GM10266 (cell line): Measurements from ENCODE around the gene LAMC3.

Source experiments
- DNase-seq: peaks from one replicate; pipeline ENCODE4 v3.0.0; 2012; ENCODE audit errors: extremely low spot score
- TF ChIP-seq, protein P1 (sequence below): IDR thresholded peaks from 2 replicates; pipeline ENCODE4 v1.5.1; 2012; ENCODE audit warnings: mild to moderate bottlenecking, low read depth; ENCODE audit not compliant: control insufficient read depth, insufficient read depth; ENCODE audit errors: missing control alignments

The LAMC3 gene

DNA sequence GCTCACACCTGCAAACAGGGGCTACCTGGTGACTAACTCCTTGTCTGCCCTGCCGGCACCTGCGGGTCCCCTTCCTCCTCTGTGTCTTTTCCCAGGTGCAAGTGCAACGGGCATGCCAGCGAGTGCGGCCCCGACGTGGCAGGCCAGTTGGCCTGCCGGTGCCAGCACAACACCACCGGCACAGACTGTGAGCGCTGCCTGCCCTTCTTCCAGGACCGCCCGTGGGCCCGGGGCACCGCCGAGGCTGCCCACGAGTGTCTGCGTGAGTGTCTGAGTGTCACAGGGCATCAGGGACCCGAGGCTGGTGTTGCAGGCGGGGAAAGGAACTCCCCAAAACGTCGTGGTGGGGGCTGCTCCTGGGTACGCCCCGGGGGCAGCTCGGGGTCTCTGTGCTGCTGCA is 27.1 kb downstream of the LAMC3 start:
- no peak for DNase-seq
- TF ChIP-seq, protein P1, sequence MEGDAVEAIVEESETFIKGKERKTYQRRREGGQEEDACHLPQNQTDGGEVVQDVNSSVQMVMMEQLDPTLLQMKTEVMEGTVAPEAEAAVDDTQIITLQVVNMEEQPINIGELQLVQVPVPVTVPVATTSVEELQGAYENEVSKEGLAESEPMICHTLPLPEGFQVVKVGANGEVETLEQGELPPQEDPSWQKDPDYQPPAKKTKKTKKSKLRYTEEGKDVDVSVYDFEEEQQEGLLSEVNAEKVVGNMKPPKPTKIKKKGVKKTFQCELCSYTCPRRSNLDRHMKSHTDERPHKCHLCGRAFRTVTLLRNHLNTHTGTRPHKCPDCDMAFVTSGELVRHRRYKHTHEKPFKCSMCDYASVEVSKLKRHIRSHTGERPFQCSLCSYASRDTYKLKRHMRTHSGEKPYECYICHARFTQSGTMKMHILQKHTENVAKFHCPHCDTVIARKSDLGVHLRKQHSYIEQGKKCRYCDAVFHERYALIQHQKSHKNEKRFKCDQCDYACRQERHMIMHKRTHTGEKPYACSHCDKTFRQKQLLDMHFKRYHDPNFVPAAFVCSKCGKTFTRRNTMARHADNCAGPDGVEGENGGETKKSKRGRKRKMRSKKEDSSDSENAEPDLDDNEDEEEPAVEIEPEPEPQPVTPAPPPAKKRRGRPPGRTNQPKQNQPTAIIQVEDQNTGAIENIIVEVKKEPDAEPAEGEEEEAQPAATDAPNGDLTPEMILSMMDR = no peak

DNA sequence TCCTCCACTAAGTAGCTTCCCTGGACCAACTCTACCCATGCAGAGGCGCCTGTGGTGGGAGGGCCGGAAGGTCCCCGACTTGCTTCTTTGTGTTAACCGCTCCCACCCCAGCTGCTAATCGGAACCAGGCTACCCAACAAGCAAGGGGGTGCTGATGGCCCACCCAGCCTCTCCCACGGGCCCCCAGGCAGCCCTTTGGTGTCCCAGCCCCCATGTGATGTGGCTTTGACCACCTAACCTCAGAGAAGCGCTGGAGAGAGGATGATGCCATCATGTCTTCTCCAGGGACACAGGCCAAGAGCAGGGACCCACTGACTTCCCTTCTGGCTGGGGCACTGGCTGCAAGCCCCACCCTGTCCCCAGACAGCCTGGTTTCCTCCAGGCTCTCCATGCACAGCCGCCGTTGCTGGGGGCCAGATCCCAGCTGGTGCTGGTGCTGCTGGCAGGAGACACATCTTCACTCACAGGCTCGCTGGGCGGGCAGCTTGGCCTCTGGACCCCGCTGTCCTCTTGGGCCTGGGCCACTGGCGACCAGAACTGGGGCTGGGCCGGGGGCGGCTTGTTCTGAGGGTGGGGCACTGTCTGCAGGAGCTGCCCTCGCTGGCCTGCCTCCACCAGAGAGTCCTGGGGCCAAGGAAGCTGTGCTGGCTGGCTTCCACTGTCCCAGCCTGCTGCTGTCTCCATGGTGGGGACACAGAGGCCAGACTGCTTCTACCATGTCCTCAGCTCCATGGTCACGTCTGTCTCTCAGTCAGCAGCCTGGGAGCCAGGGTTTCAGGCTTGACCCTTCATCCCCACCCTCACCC is 27.8 kb downstream of the LAMC3 start:
- TF ChIP-seq, protein P1 = no peak
- no peak for DNase-seq

DNA sequence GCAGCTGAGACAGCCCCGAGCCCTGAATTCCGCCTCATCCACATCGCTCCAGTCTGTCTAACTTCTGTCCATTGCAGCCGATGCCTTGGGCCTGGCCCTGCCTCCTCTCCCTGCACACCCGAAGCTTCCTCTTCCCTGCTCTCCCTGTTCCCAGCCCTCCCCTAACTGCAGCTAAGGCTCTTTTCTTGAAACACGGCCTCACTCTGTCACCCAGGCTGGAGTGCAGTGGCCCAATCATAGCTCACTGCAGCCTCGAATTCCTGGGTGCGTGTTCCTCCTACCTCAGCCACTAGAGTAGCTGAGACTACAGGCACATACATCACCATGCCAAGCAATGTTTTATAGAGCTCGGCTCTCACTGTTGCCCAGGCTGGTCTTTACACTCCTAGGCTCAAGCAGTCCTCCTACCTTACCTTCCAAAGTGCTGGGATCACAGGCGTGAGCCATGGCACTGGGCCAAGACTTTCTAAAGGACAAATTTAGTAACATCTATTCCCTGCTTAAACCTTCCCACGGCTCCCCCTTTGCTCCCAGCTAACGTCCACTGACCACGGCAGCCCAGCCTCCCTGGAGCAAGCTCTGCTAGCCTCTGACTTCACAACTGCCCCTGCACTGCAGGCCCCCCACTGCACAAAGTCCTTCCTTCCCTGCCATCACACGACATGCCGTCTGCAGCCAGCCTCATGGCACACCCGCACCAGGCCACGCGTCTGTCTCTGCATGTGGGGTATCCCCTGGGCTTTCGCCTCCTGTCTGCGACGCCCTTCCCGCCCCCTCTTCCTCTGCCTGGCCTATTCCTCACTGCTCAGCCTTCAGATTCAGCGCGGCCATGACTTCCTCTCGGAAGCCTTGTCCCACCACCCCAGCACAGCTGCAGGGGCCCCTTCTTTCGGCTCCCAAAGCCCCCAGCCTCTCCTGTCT is 28.6 kb downstream of the LAMC3 start:
- DNase-seq = no peak
- TF ChIP-seq, protein P1 = no peak

DNA sequence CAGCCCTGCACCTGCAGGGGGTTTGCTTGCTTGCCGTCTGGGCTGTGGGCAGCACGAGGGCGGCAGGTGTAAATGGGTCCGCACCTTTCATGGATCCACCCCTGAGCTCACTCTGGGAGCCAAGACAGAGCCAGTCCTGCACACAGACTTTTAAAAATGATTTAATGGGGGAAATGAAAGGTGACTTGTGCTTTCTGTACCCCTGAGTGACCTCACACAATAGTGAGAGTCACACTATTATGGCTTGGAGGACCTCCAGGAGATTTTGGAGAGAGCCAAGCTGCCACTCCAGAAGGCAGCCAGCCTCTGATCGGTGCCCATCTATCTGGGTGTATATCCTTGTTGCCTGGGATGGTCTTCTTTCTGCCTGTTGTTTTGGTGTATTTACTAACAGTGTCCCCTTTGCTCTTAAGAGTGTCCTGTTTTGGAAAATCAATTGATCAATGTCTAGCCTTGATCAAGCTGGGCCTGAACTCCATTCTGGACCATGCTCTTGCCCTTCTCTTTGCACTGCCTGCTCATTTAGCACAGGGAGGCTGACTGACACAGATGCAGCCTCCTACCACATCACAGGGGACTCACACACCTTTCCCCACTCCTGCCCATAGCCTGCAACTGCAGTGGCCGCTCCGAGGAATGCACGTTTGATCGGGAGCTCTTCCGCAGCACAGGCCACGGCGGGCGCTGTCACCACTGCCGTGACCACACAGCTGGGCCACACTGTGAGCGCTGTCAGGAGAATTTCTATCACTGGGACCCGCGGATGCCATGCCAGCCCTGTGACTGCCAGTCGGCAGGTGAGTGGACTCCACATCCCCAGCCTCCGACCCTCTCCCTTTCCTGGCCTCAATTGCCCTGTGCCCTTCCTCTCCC is 29.5 kb downstream of the LAMC3 start:
- DNase-seq = no peak
- TF ChIP-seq, protein P1 = no peak

DNA sequence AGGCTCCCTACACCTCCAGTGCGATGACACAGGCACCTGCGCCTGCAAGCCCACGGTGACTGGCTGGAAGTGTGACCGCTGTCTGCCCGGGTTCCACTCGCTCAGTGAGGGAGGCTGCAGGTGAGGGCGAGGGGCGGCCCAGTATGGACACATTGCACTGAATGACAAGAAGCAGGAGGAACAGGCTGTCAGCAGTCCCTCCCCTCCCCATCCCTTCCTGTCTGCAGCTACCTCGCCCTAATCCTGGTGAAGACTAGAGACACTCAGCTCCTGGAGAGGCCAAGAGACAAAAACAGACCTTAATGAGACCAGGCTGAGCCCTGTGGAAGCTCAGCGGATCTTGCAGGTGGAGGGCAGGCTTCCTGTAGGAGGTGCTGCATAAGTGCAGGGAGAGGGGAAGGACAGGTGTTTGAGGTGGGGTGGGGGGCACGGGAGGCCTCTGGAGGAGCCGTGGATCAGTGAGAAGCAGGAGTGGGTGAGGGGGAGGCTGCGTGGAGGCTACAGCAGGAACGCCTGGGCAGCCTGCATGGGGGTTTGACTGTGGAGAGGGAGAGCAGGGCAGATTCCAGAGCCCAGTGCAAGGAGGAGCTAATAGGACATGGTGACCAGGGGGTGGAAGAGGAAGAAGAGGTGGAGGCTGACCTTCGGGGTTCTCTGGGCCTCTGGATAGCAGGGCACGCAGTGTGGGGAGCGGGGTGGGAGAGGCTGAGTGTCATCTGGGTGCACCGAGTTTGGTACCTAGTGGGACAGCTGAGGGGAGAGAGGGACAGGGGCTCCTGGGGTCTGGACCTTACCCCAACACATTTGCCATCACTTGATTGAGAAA is 30.4 kb downstream of the LAMC3 start:
- DNase-seq = no peak
- TF ChIP-seq, protein P1 = no peak

DNA sequence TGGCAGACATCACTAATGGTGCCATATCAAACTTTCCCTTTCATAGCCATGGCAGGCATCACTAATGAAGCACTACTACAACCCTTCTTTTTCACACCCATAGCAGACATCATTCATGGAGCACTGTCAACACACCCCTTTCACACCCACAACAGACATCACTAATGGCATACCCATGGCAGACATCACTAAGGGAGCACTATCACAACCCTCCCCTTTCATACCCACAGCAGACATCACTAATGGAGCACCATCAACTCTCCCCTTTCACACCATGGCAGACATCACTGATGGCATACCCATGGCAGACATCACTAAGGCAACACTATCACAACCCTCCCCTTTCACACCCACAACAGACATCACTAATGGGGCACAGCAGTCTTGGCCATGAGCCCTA is 33.7 kb downstream of the LAMC3 start:
- TF ChIP-seq, protein P1 = no peak
- DNase-seq = no peak
